Tibial nerve (tissue), 4 donors: ENCODE results near the gene PAQR4. TPM values are rescaled to one million over a fixed set of nuclear protein-coding genes. Genes with fewer than 3 reads are reported as not detected.

ENCODE experiments used
- DNase-seq, 2 donors: peaks; one replicate each; pipeline ENCODE4 v3.0.0-alpha.2; 2019; ENCODE audit warnings: low spot score in 2 of 2
- H3K27ac ChIP-seq, 4 donors: fragments of 200-600 bp; sonication (generic) in 3 of 4; one replicate each; pipeline ENCODE4 v1.5.1; 2017 to 2019; ENCODE audit warnings: mild to moderate bottlenecking in 1 of 4
- H3K27me3 ChIP-seq, 2 donors: fragments of 200-600 bp; sonication (generic) in 1 of 2; one replicate each; pipeline versions ENCODE4 v1.5.1 to v1.6.0; 2017 to 2019
- H3K36me3 ChIP-seq, 3 donors: fragments of 200-600 bp; sonication (generic); one replicate each; pipeline ENCODE4 v1.5.1; 2018 to 2019
- H3K4me1 ChIP-seq, 4 donors: fragments of 200-600 bp; sonication (generic) in 3 of 4; one replicate each; pipeline ENCODE4 v1.5.1; 2017 to 2019
- H3K4me3 ChIP-seq, 4 donors: fragments of 200-600 bp; sonication (generic) in 3 of 4; one replicate each; pipeline ENCODE4 v1.5.1; 2017 to 2019; ENCODE audit warnings: mild to moderate bottlenecking in 1 of 4, moderate library complexity in 1 of 4
- H3K9me3 ChIP-seq, 4 donors: fragments of 200-600 bp; sonication (generic) in 3 of 4; one replicate each; pipeline ENCODE4 v1.5.1; 2017 to 2019
- EP300 ChIP-seq, 2 donors: sonication (generic); formaldehyde crosslinking; IDR thresholded peaks; one replicate each; pipeline ENCODE4 v1.6.1; 2017; ENCODE audit warnings: antibody characterized with exemption in 2 of 2, mild to moderate bottlenecking in 1 of 2
- POLR2A ChIP-seq, 2 donors: fragments of 450-650 bp; IDR thresholded peaks; one replicate each; pipeline ENCODE4 v1.6.1; 2017; ENCODE audit warnings: antibody characterized with exemption in 2 of 2, mild to moderate bottlenecking in 2 of 2, moderate library complexity in 2 of 2
- WGBS, 2 donors: methylation state at CpG; one replicate each; pipeline ENCODE4 v1.1.5; 2018; 5-methylcytosine and 5-hydroxymethylcytosine counted together
- total RNA-seq, 4 donors: library from RNA; depleted of rRNA; stranded (reverse); fragments of >200 nt; gene quantifications; one replicate each; pipeline ENCODE4 v1.1.0, GENCODE V29; 2016
- TF ChIP-seq, protein P1 (sequence below), 5 experiments: fragments of 200-600 bp in 3 of 5; fragments of 450-650 bp in 2 of 5; sonication (generic) in 3 of 5; IDR thresholded peaks; one replicate each; pipeline ENCODE4 v1.5.1; 2016 to 2019; ENCODE audit warnings: antibody characterized with exemption in 5 of 5, mild to moderate bottlenecking in 3 of 5, moderate library complexity in 2 of 5

PAQR4 gene
- total RNA-seq, 4 donors from 2014 or later = 5.1 to 15.0 (median 7.9) TPM

DNA sequence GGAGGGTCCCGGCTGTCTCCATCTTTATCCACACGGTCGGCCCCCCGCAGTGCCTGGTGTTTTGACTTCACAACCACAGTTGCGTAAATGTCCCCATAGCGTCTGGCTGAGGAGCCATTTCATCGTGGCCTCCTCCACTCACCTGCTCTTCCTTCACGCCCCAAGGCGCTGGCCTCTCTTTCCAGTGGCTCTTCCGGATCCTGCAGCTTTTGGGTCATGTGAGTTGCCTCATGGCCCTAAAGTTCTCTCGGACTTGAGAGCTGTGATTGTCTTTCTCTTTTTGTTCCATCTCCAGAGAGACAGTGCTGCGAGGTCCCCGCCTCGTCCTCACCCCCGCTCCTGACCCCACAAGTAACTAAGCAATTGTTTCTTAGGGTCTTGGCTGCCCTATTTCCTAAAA is 34.7 kb upstream of the PAQR4 start:
- WGBS, 2 donors = 82 to 85% methylated on average over 15 of the region's 15 CpGs
- TF ChIP-seq POLR2A (IDR thresholded peaks at IDR 0.05) = no peak
- no peak for TF ChIP-seq EP300 (IDR thresholded peaks at IDR 0.05)
- TF ChIP-seq, protein P1, sequence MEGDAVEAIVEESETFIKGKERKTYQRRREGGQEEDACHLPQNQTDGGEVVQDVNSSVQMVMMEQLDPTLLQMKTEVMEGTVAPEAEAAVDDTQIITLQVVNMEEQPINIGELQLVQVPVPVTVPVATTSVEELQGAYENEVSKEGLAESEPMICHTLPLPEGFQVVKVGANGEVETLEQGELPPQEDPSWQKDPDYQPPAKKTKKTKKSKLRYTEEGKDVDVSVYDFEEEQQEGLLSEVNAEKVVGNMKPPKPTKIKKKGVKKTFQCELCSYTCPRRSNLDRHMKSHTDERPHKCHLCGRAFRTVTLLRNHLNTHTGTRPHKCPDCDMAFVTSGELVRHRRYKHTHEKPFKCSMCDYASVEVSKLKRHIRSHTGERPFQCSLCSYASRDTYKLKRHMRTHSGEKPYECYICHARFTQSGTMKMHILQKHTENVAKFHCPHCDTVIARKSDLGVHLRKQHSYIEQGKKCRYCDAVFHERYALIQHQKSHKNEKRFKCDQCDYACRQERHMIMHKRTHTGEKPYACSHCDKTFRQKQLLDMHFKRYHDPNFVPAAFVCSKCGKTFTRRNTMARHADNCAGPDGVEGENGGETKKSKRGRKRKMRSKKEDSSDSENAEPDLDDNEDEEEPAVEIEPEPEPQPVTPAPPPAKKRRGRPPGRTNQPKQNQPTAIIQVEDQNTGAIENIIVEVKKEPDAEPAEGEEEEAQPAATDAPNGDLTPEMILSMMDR (IDR thresholded peaks at IDR 0.05) = no peak
- H3K4me1 ChIP-seq = no peaks in the 10 kb centered on the region
- DNase-seq = no peak
- H3K27me3 ChIP-seq = no peaks in the 10 kb centered on the region
- H3K27ac ChIP-seq = no peak overlapping the region
- no peaks in the 10 kb centered on the region for H3K9me3 ChIP-seq
- H3K36me3 ChIP-seq = peaks cover 4 to 94% (median 27%) of the 10 kb centered on the region in 3 donors
- no peak overlapping the region for H3K4me3 ChIP-seq

DNA sequence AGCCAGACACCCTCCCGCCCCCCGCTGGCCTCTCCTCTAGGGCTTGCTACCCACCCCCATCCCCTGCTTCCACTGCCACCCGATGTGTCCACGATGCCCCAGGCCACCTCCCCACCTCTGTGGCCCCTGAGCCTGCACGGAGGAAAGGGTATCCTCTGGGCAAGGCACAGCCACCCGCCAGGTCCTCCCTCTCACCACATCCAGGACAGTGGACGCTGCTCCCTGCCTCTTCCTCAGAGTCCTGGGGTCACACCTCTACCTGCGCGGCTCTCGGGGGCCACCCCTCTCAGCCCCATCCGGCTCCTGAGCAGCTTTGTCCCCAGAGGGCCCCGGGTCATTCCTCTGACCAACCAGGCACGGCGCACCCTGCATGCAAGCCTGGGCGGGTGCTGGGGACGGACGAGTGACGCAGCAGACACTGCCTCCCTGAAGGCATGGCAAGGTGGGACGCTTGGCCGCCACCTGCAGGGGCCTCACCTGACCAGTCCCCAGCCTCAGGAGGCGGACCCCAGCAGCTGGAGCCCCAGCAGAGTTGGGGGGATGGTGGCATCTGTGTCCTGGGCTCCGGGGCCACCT is 32.6 kb upstream of the PAQR4 start:
- no peak for DNase-seq
- Histone ChIP-seq H3K9me3 (no peaks in the 10 kb centered on the region), H3K27me3 (no peaks in the 10 kb centered on the region), H3K36me3 (peaks cover 4 to 96% (median 40%) of the 10 kb centered on the region in 3 donors), H3K4me3 (no peak overlapping the region), H3K27ac (no peak overlapping the region), H3K4me1 (no peaks in the 10 kb centered on the region)
- WGBS, 2 donors = 89 to 91% methylated on average over 21 to 22 of the region's 22 CpGs
- no peak for TF ChIP-seq EP300 (IDR thresholded peaks at IDR 0.05)
- TF ChIP-seq, protein P1 (IDR thresholded peaks at IDR 0.05) = no peak
- no peak for TF ChIP-seq POLR2A (IDR thresholded peaks at IDR 0.05)

DNA sequence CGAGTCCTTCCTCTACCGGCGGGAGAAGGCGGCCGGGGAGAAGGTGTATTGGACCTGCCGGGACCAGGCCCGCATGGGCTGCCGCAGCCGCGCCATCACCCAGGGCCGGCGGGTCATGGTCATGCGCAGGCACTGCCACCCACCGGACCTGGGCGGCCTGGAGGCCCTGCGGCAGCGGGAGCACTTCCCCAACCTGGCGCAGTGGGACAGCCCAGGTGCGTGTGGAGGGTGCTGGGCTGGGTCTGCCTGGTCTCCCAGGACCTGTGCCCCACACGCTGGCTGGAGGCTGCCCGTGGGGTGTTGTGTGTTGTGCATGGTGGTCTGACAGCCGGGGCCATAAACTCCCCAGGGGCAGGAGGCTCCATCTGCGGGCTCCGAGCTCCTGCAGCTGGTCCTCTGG is 32.0 kb upstream of the PAQR4 start:
- TF ChIP-seq, protein P1 (IDR thresholded peaks at IDR 0.05) = no peak
- TF ChIP-seq POLR2A (IDR thresholded peaks at IDR 0.05) (no peak), EP300 (IDR thresholded peaks at IDR 0.05) (no peak)
- H3K4me3 ChIP-seq = no peak overlapping the region
- peaks cover 4 to 98% (median 40%) of the 10 kb centered on the region in 3 donors for H3K36me3 ChIP-seq
- H3K4me1 ChIP-seq = no peaks in the 10 kb centered on the region
- DNase-seq = no peak
- no peaks in the 10 kb centered on the region for H3K27me3 ChIP-seq
- no peak overlapping the region for H3K27ac ChIP-seq
- WGBS, 2 donors = 78% methylated on average over 10 of the region's 24 CpGs; no CpG with 5 or more reads in 1 of the 2 donors
- no peaks in the 10 kb centered on the region for H3K9me3 ChIP-seq

DNA sequence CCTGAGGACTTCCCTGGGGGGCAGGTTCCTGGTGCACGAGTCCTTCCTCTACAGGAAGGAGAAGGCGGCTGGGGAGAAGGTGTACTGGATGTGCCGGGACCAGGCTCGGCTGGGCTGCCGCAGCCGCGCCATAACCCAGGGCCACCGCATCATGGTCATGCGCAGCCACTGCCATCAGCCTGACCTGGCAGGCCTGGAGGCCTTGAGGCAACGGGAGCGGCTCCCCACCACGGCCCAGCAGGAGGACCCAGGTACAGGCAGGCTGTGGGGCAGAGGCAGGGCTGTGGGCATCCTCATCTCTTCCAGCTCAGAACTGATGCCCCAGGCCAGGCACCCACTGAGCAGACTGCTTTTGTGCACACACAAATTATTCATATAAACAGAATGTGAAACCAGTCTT is 30.9 kb upstream of the PAQR4 start:
- Histone ChIP-seq H3K9me3 (no peaks in the 10 kb centered on the region), H3K4me3 (no peak overlapping the region), H3K27me3 (no peaks in the 10 kb centered on the region), H3K27ac (no peak overlapping the region), H3K4me1 (no peaks in the 10 kb centered on the region), H3K36me3 (peaks cover 4 to 99% (median 36%) of the 10 kb centered on the region in 3 donors)
- DNase-seq = no peak
- 93 to 95% methylated on average over 12 of the region's 12 CpGs for WGBS, 2 donors
- no peak for TF ChIP-seq EP300 (IDR thresholded peaks at IDR 0.05)
- TF ChIP-seq POLR2A (IDR thresholded peaks at IDR 0.05) = no peak
- TF ChIP-seq, protein P1 (IDR thresholded peaks at IDR 0.05) = no peak

DNA sequence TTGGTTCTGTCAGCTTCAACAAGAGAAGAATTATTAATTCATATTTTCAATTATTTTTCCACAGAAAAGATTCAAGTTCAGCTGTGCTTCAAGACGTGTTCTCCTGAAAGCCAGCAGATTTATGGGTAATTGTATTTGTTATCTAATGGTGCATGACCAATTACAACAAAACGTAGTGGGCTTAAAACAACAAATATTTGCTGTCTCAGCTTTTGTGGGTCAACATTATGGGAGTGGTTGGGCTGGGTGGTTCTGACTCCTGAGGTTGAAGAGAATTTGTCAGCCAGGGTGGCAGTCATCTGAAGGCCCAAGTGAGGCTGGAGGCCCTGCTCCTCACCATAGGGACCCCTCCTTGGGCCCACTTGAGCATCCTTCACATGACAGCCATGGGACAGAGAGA is 29.2 kb upstream of the PAQR4 start:
- peaks cover 4 to 99% (median 24%) of the 10 kb centered on the region in 3 donors for H3K36me3 ChIP-seq
- TF ChIP-seq, protein P1 (IDR thresholded peaks at IDR 0.05) = no peak
- TF ChIP-seq EP300 (IDR thresholded peaks at IDR 0.05) (no peak), POLR2A (IDR thresholded peaks at IDR 0.05) (no peak)
- H3K27ac ChIP-seq = no peak overlapping the region
- no peak for DNase-seq
- H3K27me3 ChIP-seq = no peaks in the 10 kb centered on the region
- 63 to 64% methylated on average over 2 of the region's 2 CpGs for WGBS, 2 donors
- H3K4me1 ChIP-seq = no peaks in the 10 kb centered on the region
- H3K9me3 ChIP-seq = no peaks in the 10 kb centered on the region
- no peak overlapping the region for H3K4me3 ChIP-seq
